ENCODE results near the gene CUZD1.
A peak's percentile ranks its signal among the peaks of the same experiment; 100 is the strongest.

Gene CUZD1

DNA sequence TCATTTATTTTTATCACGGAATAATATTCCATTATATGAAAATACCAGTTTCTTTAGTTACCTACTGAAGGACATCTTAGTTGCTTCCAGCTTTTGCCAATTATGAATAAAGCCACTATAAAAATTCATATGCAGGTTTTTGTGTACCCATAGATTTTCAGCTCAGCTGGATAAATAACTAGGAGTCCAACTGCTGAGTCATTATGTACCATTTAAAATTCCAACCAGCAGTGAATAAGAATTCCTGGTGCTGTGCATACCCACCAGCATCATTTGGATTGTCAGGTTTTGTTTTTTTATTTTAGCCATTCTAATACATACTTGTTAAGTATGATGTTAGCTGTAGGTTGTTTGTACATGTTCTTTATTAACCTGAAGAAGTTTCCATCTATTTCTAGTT lies 19.2 kb upstream of the CUZD1 start:
- Histone ChIP-seq H3K79me1 (ENCODE audit: low read length) (no peaks in the 10 kb centered on the region), H3K23ac (ENCODE audit: low read length) (no peak overlapping the region), H3K4me3 (ENCODE audit: low read depth, low read length) (no peak overlapping the region), H3K14ac (ENCODE audit: low read length) (no peak overlapping the region), H3K36me3 (ENCODE audit: control insufficient read depth in 1 of 2, insufficient read depth in 2 of 2, low read length in 2 of 2) (no peaks in the 10 kb centered on the region), H4K8ac (ENCODE audit: low read depth, low read length) (no peak overlapping the region), H4K12ac (ENCODE audit: low read depth, low read length) (no peak overlapping the region), H2AK5ac (ENCODE audit: low read length) (no peak overlapping the region), H3K79me2 (ENCODE audit: control insufficient read depth, insufficient read depth, low read length, poor library complexity) (no peaks in the 10 kb centered on the region), H4K91ac (ENCODE audit: low read depth, low read length) (no peak overlapping the region), H3K27me3 (ENCODE audit: insufficient read depth, low read length) (no peaks in the 10 kb centered on the region), H3K18ac (ENCODE audit: low read length) (no peak overlapping the region), H3K4ac (ENCODE audit: low read depth, low read length) (no peak overlapping the region), H3K9me3 (ENCODE audit: insufficient read depth, low read depth, low read length) (peaks cover 2% of the 10 kb centered on the region), H2BK120ac (ENCODE audit: insufficient read depth, low read length, poor library complexity) (no peak overlapping the region), H3K4me1 (ENCODE audit: control insufficient read depth in 1 of 2, insufficient read depth in 2 of 2, low read length in 2 of 2) (peaks cover 3% of the 10 kb centered on the region in 2 experiments), H2BK12ac (ENCODE audit: low read length) (no peak overlapping the region), H2AFZ (ENCODE audit: insufficient read depth, low read length, poor library complexity) (no peak overlapping the region), H3K4me2 (ENCODE audit: low read length) (no peak overlapping the region), H3K9ac (ENCODE audit: low read length) (no peak overlapping the region), H2BK5ac (ENCODE audit: low read depth, low read length, poor library complexity) (no peak overlapping the region), H3K27ac (ENCODE audit: low read depth, low read length) (no peak overlapping the region)
- DNase-seq, result peak in 1 of 2 donors; percentile 16
- WGBS (ENCODE audit: extremely low coverage, insufficient coverage, insufficient read length), result no CpG with 5 or more reads among the region's 1 CpG

DNA sequence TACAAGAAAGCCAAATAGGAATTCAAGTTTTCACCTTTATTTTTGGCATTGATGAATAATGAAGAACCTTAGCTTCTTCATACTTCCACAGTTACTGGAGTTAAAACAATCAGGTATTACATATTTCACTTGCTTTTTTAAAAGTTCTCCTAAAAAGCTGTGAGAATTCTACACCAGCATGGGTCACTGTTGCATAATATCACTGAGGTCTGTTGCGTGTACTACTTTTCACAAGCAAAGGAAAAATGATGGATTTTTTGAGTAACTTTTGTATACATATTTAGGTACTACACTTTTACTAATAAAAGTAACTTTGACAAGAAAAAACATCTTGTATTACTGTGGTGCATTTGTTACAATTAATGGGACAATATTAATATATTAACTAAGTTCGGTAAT lies 18.5 kb upstream of the CUZD1 start:
- H3K27me3 ChIP-seq (ENCODE audit: insufficient read depth, low read length), result no peaks in the 10 kb centered on the region
- H3K79me1 ChIP-seq (ENCODE audit: low read length), result no peaks in the 10 kb centered on the region
- H2BK120ac ChIP-seq (ENCODE audit: insufficient read depth, low read length, poor library complexity), result no peak overlapping the region
- H3K4me2 ChIP-seq (ENCODE audit: low read length), result no peak overlapping the region
- H2AFZ ChIP-seq (ENCODE audit: insufficient read depth, low read length, poor library complexity), result no peak overlapping the region
- H3K4ac ChIP-seq (ENCODE audit: low read depth, low read length), result no peak overlapping the region
- H3K18ac ChIP-seq (ENCODE audit: low read length), result no peak overlapping the region
- H4K8ac ChIP-seq (ENCODE audit: low read depth, low read length), result no peak overlapping the region
- H3K14ac ChIP-seq (ENCODE audit: low read length), result no peak overlapping the region
- H3K4me1 ChIP-seq (ENCODE audit: control insufficient read depth in 1 of 2, insufficient read depth in 2 of 2, low read length in 2 of 2), result peaks cover 3% of the 10 kb centered on the region in 2 experiments
- no peak overlapping the region for H4K12ac ChIP-seq (ENCODE audit: low read depth, low read length)
- H3K79me2 ChIP-seq (ENCODE audit: control insufficient read depth, insufficient read depth, low read length, poor library complexity), result no peaks in the 10 kb centered on the region
- no peak overlapping the region for H2BK12ac ChIP-seq (ENCODE audit: low read length)
- no CpG with 5 or more reads among the region's 2 CpGs for WGBS (ENCODE audit: extremely low coverage, insufficient coverage, insufficient read length)
- no peak overlapping the region for H2AK5ac ChIP-seq (ENCODE audit: low read length)
- H3K36me3 ChIP-seq (ENCODE audit: control insufficient read depth in 1 of 2, insufficient read depth in 2 of 2, low read length in 2 of 2), result no peaks in the 10 kb centered on the region
- no peak overlapping the region for H3K23ac ChIP-seq (ENCODE audit: low read length)
- H2BK5ac ChIP-seq (ENCODE audit: low read depth, low read length, poor library complexity), result no peak overlapping the region
- H4K91ac ChIP-seq (ENCODE audit: low read depth, low read length), result no peak overlapping the region
- H3K9me3 ChIP-seq (ENCODE audit: insufficient read depth, low read depth, low read length), result peaks cover 2% of the 10 kb centered on the region
- H3K4me3 ChIP-seq (ENCODE audit: low read depth, low read length), result no peak overlapping the region
- no peak overlapping the region for H3K9ac ChIP-seq (ENCODE audit: low read length)
- H3K27ac ChIP-seq (ENCODE audit: low read depth, low read length), result no peak overlapping the region
- no peak for DNase-seq

DNA sequence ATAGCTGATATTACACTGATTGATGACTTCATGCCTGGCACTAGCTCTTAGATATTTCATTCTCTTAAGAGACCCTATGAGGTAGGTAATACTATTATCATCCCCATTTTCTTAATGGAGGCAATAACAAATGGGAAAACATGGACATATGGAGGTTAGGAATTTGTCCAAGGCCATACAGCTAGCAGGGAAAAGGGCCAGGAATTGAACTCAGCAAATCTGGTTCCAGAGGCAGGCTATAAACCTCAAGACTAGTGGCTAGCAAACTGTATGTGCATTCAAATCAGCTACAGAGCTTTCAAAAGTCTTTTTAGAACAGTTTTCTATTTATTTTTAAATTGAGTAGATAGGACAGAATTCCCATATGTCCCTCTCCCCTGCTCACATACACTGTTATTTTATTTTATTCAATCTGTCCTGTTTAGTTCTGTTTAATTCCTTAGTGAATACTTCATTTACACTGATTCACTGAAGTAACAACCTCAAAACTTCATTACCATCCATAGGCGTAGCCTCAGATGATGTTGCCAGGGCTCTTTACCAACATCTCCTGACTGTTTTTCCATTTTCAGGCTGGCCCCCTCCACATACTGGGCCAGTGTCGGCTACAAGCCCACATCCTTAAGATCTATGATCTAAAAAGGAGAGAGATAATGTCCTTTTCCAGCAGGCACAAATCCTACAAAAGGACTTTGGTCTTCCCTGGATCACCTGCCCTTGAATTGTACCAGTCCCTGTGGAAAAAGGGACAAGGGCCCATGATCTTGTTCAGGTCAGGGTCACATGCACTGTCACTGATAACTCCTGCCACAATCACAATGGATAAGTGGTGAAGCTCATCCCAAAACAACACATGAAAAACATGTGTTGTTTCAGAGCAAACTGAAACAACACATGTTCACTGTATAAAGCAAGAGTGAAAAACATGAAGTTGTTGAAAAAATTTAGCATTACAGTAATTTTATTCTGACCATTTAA lies 17.8 kb upstream of the CUZD1 start:
- Histone ChIP-seq H2BK120ac (ENCODE audit: insufficient read depth, low read length, poor library complexity) (peak overlapping the region; percentile 11), H2AFZ (ENCODE audit: insufficient read depth, low read length, poor library complexity) (no peak overlapping the region), H3K27me3 (ENCODE audit: insufficient read depth, low read length) (no peaks in the 10 kb centered on the region), H3K79me2 (ENCODE audit: control insufficient read depth, insufficient read depth, low read length, poor library complexity) (no peaks in the 10 kb centered on the region), H3K23ac (ENCODE audit: low read length) (no peak overlapping the region), H2BK12ac (ENCODE audit: low read length) (no peak overlapping the region), H3K4me2 (ENCODE audit: low read length) (no peak overlapping the region), H3K18ac (ENCODE audit: low read length) (no peak overlapping the region), H3K79me1 (ENCODE audit: low read length) (no peaks in the 10 kb centered on the region), H3K9ac (ENCODE audit: low read length) (no peak overlapping the region), H3K4me1 (ENCODE audit: control insufficient read depth in 1 of 2, insufficient read depth in 2 of 2, low read length in 2 of 2) (peaks cover 3% of the 10 kb centered on the region in 2 experiments), H3K4me3 (ENCODE audit: low read depth, low read length) (no peak overlapping the region), H3K27ac (ENCODE audit: low read depth, low read length) (no peak overlapping the region), H3K4ac (ENCODE audit: low read depth, low read length) (no peak overlapping the region), H3K9me3 (ENCODE audit: insufficient read depth, low read depth, low read length) (peaks cover 2% of the 10 kb centered on the region), H2AK5ac (ENCODE audit: low read length) (no peak overlapping the region), H4K91ac (ENCODE audit: low read depth, low read length) (peak overlapping the region; percentile 47), H4K8ac (ENCODE audit: low read depth, low read length) (no peak overlapping the region), H4K12ac (ENCODE audit: low read depth, low read length) (no peak overlapping the region), H3K14ac (ENCODE audit: low read length) (no peak overlapping the region), H2BK5ac (ENCODE audit: low read depth, low read length, poor library complexity) (no peak overlapping the region), H3K36me3 (ENCODE audit: control insufficient read depth in 1 of 2, insufficient read depth in 2 of 2, low read length in 2 of 2) (no peaks in the 10 kb centered on the region)
- no CpG with 5 or more reads among the region's 2 CpGs for WGBS (ENCODE audit: extremely low coverage, insufficient coverage, insufficient read length)
- no peak for DNase-seq

DNA sequence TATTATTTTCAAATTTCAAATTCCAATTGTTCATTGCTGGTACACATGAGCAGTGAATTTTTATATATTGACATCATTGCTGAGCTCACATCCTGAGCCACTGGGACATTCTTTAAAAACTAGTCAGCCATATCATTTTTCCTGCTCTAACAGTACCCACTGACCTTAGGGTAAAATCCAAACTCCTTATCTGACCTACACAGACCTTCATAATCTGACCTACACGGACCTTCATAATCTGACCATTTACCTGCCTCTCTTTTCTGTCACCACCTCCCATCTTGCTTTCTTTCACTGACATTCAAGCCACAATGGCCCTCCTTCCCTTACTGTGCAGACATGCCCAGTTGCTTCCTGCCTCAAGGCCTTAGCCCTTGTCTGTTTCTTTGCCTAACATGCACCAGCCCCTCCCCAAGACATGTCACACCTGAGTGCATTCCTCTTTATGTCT lies 16.1 kb upstream of the CUZD1 start:
- Histone ChIP-seq H4K12ac (ENCODE audit: low read depth, low read length) (no peak overlapping the region), H3K18ac (ENCODE audit: low read length) (no peak overlapping the region), H3K9ac (ENCODE audit: low read length) (no peak overlapping the region), H3K79me1 (ENCODE audit: low read length) (no peaks in the 10 kb centered on the region), H2BK120ac (ENCODE audit: insufficient read depth, low read length, poor library complexity) (no peak overlapping the region), H3K79me2 (ENCODE audit: control insufficient read depth, insufficient read depth, low read length, poor library complexity) (no peaks in the 10 kb centered on the region), H4K8ac (ENCODE audit: low read depth, low read length) (no peak overlapping the region), H3K27ac (ENCODE audit: low read depth, low read length) (no peak overlapping the region), H2BK5ac (ENCODE audit: low read depth, low read length, poor library complexity) (no peak overlapping the region), H4K91ac (ENCODE audit: low read depth, low read length) (no peak overlapping the region), H3K9me3 (ENCODE audit: insufficient read depth, low read depth, low read length) (no peaks in the 10 kb centered on the region), H3K14ac (ENCODE audit: low read length) (no peak overlapping the region), H3K4ac (ENCODE audit: low read depth, low read length) (no peak overlapping the region), H3K4me1 (ENCODE audit: control insufficient read depth in 1 of 2, insufficient read depth in 2 of 2, low read length in 2 of 2) (peaks cover 3% of the 10 kb centered on the region in 2 experiments), H3K4me3 (ENCODE audit: low read depth, low read length) (no peak overlapping the region), H3K4me2 (ENCODE audit: low read length) (no peak overlapping the region), H3K27me3 (ENCODE audit: insufficient read depth, low read length) (no peaks in the 10 kb centered on the region), H2AFZ (ENCODE audit: insufficient read depth, low read length, poor library complexity) (no peak overlapping the region), H3K23ac (ENCODE audit: low read length) (no peak overlapping the region), H3K36me3 (ENCODE audit: control insufficient read depth in 1 of 2, insufficient read depth in 2 of 2, low read length in 2 of 2) (no peaks in the 10 kb centered on the region), H2BK12ac (ENCODE audit: low read length) (no peak overlapping the region), H2AK5ac (ENCODE audit: low read length) (no peak overlapping the region)
- WGBS (ENCODE audit: extremely low coverage, insufficient coverage, insufficient read length), result no CpG with 5 or more reads among the region's 1 CpG
- DNase-seq, result peak in 1 of 2 donors; percentile 40
